Astrocyte (in vitro differentiated cells and primary cell): Measurements from ENCODE around the gene CTSF. TPM values are rescaled to one million over a fixed set of nuclear protein-coding genes. Genes with fewer than 3 reads are reported as not detected.

ENCODE experiments used
- DNase-seq: peaks from one replicate; pipeline ENCODE4 v3.0.0-alpha.2; 2010; ENCODE audit warnings: low read depth
- FAIRE-seq: peaks from 2 replicates; lab custom pipeline; 2011; peaks lifted over from hg19 to GRCh38; lab: Jason Lieb, UNC
- H2AFZ ChIP-seq: 2 replicates; pipeline ENCODE4 v1.6.0; 2012; ENCODE audit warnings: low read depth, low read length, inconsistent platforms
- H3K27ac ChIP-seq: 2 replicates; pipeline ENCODE4 v1.5.1; 2011; ENCODE audit warnings: low read depth, low read length, inconsistent platforms
- H3K27me3 ChIP-seq: 2 replicates; pipeline ENCODE4 v1.6.0; 2011; ENCODE audit warnings: low read length, inconsistent platforms; ENCODE audit not compliant: insufficient read depth
- H3K36me3 ChIP-seq: 2 replicates; pipeline ENCODE4 v1.5.1; 2011; ENCODE audit warnings: low read length, inconsistent platforms; ENCODE audit not compliant: insufficient read depth
- H3K4me1 ChIP-seq: 2 replicates; pipeline ENCODE4 v1.5.1; 2011; ENCODE audit warnings: low read length, inconsistent platforms; ENCODE audit not compliant: insufficient read depth
- H3K4me2 ChIP-seq: 2 replicates; pipeline ENCODE4 v1.6.0; 2012; ENCODE audit warnings: low read length, inconsistent platforms
- H3K4me3 ChIP-seq: 2 replicates; pipeline ENCODE4 v1.5.1; 2011; ENCODE audit warnings: low read depth, mild to moderate bottlenecking, low read length, inconsistent platforms; ENCODE audit not compliant: insufficient read depth
- H3K79me2 ChIP-seq: 2 replicates; pipeline ENCODE4 v1.6.0; 2012; ENCODE audit warnings: mild to moderate bottlenecking, low read length, inconsistent platforms; ENCODE audit not compliant: insufficient read depth
- H3K9ac ChIP-seq: 2 replicates; pipeline ENCODE4 v1.6.0; 2012; ENCODE audit warnings: mild to moderate bottlenecking, low read length, inconsistent platforms
- H3K9me3 ChIP-seq: 2 replicates; pipeline ENCODE4 v1.5.1; 2012; ENCODE audit warnings: low read depth, mild to moderate bottlenecking, low read length, inconsistent platforms; ENCODE audit not compliant: insufficient read depth
- H4K20me1 ChIP-seq: 2 replicates; pipeline ENCODE4 v1.6.0; 2012; ENCODE audit warnings: low read length, inconsistent platforms; ENCODE audit not compliant: insufficient read depth
- H3K27ac Mint-ChIP-seq: one replicate; pipeline ENCODE4 v1.8.0; 2021; ENCODE audit warnings: mild to moderate bottlenecking, mixed read lengths; ENCODE audit not compliant: unreplicated experiment
- H3K27me3 Mint-ChIP-seq: one replicate; pipeline ENCODE4 v1.8.0; 2021; ENCODE audit warnings: low read depth, mixed read lengths; ENCODE audit not compliant: unreplicated experiment
- H3K36me3 Mint-ChIP-seq: one replicate; pipeline ENCODE4 v1.8.0; 2021; ENCODE audit warnings: low read depth, mixed read lengths; ENCODE audit not compliant: unreplicated experiment
- H3K4me1 Mint-ChIP-seq: one replicate; pipeline ENCODE4 v1.8.0; 2021; ENCODE audit warnings: low read depth, mixed read lengths; ENCODE audit not compliant: unreplicated experiment
- H3K4me3 Mint-ChIP-seq: one replicate; pipeline ENCODE4 v1.8.0; 2021; ENCODE audit warnings: mild to moderate bottlenecking, moderate library complexity, mixed read lengths; ENCODE audit not compliant: unreplicated experiment
- H3K9me3 Mint-ChIP-seq: one replicate; pipeline ENCODE4 v1.8.0; 2021; ENCODE audit warnings: mild to moderate bottlenecking, mixed read lengths; ENCODE audit not compliant: unreplicated experiment
- EZH2 ChIP-seq: IDR thresholded peaks from 2 replicates; pipeline ENCODE4 v1.6.1; 2012; ENCODE audit warnings: mild to moderate bottlenecking, low read length, inconsistent platforms; ENCODE audit not compliant: insufficient read depth
- total RNA-seq: library from RNA; stranded (reverse); gene quantifications from 2 replicates; pipeline ENCODE4 v1.2.1, GENCODE V29; 2021
- TF ChIP-seq, protein P1 (sequence below): IDR thresholded peaks from 2 replicates; pipeline ENCODE4 v1.5.1; 2011; ENCODE audit warnings: low read depth, mild to moderate bottlenecking, inconsistent platforms, low read length, moderate library complexity; ENCODE audit not compliant: insufficient read depth

CTSF gene
- total RNA-seq, 1 donor from 2014 or later = 1.5 TPM

- FAIRE-seq = no peak
- Histone ChIP-seq H3K4me2 (no peak overlapping the region), H4K20me1 (peaks cover 42% of the 10 kb centered on the region), H2AFZ (no peak overlapping the region), H3K9ac (no peak overlapping the region), H3K36me3 (peaks cover 4% of the 10 kb centered on the region), H3K27ac (no peak overlapping the region), H3K27me3 (no peaks in the 10 kb centered on the region), H3K4me3 (no peak overlapping the region), H3K4me1 (peaks cover 22% of the 10 kb centered on the region), H3K9me3 (no peaks in the 10 kb centered on the region), H3K79me2 (no peaks in the 10 kb centered on the region)
- peaks cover 9% of the 10 kb centered on the region for H3K4me1 Mint-ChIP-seq
- no peak for DNase-seq
- TF ChIP-seq EZH2 = no peak
- TF ChIP-seq, protein P1, sequence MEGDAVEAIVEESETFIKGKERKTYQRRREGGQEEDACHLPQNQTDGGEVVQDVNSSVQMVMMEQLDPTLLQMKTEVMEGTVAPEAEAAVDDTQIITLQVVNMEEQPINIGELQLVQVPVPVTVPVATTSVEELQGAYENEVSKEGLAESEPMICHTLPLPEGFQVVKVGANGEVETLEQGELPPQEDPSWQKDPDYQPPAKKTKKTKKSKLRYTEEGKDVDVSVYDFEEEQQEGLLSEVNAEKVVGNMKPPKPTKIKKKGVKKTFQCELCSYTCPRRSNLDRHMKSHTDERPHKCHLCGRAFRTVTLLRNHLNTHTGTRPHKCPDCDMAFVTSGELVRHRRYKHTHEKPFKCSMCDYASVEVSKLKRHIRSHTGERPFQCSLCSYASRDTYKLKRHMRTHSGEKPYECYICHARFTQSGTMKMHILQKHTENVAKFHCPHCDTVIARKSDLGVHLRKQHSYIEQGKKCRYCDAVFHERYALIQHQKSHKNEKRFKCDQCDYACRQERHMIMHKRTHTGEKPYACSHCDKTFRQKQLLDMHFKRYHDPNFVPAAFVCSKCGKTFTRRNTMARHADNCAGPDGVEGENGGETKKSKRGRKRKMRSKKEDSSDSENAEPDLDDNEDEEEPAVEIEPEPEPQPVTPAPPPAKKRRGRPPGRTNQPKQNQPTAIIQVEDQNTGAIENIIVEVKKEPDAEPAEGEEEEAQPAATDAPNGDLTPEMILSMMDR = no peak
- H3K36me3 Mint-ChIP-seq = peaks cover 24% of the 10 kb centered on the region
- no peak overlapping the region for H3K27ac Mint-ChIP-seq
- no peaks in the 10 kb centered on the region for H3K27me3 Mint-ChIP-seq
- H3K9me3 Mint-ChIP-seq = no peaks in the 10 kb centered on the region
- no peak overlapping the region for H3K4me3 Mint-ChIP-seq
These were observed 35.7 kb upstream of the CTSF start for GRCh38 chr11:66604155-66604554.

DNA sequence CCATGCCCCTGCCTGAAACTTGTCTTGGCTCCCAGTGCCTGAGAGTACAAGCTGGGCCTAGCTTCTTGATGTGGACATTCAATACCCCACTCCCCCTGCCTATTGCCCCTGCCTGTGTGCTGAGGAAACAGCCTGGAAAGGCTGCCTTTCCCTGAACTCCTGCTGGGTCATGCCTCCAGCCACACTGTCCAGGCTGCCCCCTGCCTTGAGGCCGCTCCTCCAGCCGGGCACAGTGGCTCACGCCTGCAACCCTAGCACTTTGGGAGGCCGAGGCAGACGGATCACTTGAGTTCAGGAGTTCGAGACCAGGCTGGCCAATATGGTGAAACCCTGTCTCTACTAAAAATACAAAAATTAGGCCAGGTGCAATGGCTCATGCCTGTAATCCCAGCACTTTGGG lies 34.7 kb upstream of the CTSF start:
- no peak for DNase-seq
- Histone ChIP-seq H3K4me1 (peaks cover 22% of the 10 kb centered on the region), H4K20me1 (peaks cover 46% of the 10 kb centered on the region), H3K4me2 (no peak overlapping the region), H3K27me3 (no peaks in the 10 kb centered on the region), H3K27ac (no peak overlapping the region), H2AFZ (no peak overlapping the region), H3K36me3 (peaks cover 4% of the 10 kb centered on the region), H3K9me3 (no peaks in the 10 kb centered on the region), H3K4me3 (no peak overlapping the region), H3K79me2 (no peaks in the 10 kb centered on the region), H3K9ac (no peak overlapping the region)
- H3K4me1 Mint-ChIP-seq = peaks cover 9% of the 10 kb centered on the region
- peaks cover 24% of the 10 kb centered on the region for H3K36me3 Mint-ChIP-seq
- no peak overlapping the region for H3K27ac Mint-ChIP-seq
- no peak for FAIRE-seq
- H3K4me3 Mint-ChIP-seq = no peak overlapping the region
- TF ChIP-seq, protein P1 = no peak
- TF ChIP-seq EZH2 = no peak
- no peaks in the 10 kb centered on the region for H3K27me3 Mint-ChIP-seq
- no peaks in the 10 kb centered on the region for H3K9me3 Mint-ChIP-seq

DNA sequence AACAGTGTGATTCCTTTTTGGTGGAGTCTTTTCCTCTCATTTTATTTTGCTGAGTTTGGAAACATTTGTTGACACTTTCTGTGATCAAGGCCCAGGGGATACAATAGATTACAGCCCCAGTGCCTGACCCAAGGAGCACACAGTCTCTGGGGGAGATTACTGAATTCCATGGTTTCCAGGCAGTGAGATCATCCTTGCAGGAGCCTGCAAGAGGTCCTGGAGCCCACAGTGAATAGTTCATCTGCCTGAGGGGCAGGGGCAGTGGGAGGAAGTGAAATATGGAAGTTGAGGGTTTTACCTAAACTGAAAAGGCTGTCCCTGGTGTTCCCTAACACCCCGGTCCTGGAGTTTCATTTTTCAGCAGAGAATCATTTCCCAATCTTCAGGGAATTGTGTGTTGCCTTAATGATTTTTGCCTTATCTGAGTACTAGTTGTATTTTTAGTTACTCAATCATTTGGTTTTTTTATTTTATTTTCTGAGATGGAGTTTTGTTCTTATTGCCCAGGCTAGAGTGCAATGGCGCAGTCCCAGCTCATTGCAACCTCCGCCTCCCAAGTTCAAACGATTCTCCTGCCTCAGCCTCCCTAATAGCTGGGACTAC lies 32.3 kb upstream of the CTSF start:
- Mint-ChIP-seq H3K27me3 (no peaks in the 10 kb centered on the region), H3K4me1 (peaks cover 9% of the 10 kb centered on the region), H3K4me3 (no peak overlapping the region), H3K36me3 (peaks cover 20% of the 10 kb centered on the region), H3K27ac (peak overlapping the region; percentile 83), H3K9me3 (no peaks in the 10 kb centered on the region)
- Histone ChIP-seq H3K4me1 (peaks cover 23% of the 10 kb centered on the region), H2AFZ (no peak overlapping the region), H3K27ac (no peak overlapping the region), H4K20me1 (peaks cover 41% of the 10 kb centered on the region), H3K27me3 (no peaks in the 10 kb centered on the region), H3K9me3 (no peaks in the 10 kb centered on the region), H3K4me2 (no peak overlapping the region), H3K9ac (peak overlapping the region; percentile 11), H3K79me2 (no peaks in the 10 kb centered on the region), H3K4me3 (no peak overlapping the region), H3K36me3 (peaks cover 4% of the 10 kb centered on the region)
- TF ChIP-seq, protein P1 = no peak
- TF ChIP-seq EZH2 = no peak
- DNase-seq (no peak), FAIRE-seq (no peak)
